Heart right ventricle (tissue), 16 donors: Measurements from ENCODE around the gene TFAP2E. TPM values are rescaled to one million over a fixed set of nuclear protein-coding genes. Genes with fewer than 3 reads are reported as not detected.

Experiments used
- ATAC-seq, 8 donors: fragments of 200-7000 bp; cut with Tn5 transposase; one replicate each; pipeline ENCODE4 v1.9.1; 2020; ENCODE audit warnings: mild to moderate bottlenecking in 8 of 8, moderate library complexity in 8 of 8, moderate number of reproducible peaks in 1 of 8
- DNase-seq, 2 donors: peaks; one replicate each; pipeline ENCODE4 v3.0.0-alpha.2; 2020
- H3K27ac ChIP-seq, 10 donors: fragments of 200-600 bp; sonication (generic) in 2 of 10; one replicate each; pipeline versions ENCODE4 v1.5.0 to v1.8.0; 2020 to 2022; ENCODE audit warnings: mild to moderate bottlenecking in 3 of 10
- H3K27me3 ChIP-seq, 7 donors: fragments of 200-600 bp; one replicate each; pipeline ENCODE4 v1.8.0; 2021 to 2022; ENCODE audit warnings: mild to moderate bottlenecking in 2 of 7
- H3K36me3 ChIP-seq, 9 donors: fragments of 200-600 bp; sonication (generic) in 1 of 9; one replicate each; pipeline versions ENCODE4 v1.5.0 to v1.8.0; 2020 to 2022; ENCODE audit warnings: mild to moderate bottlenecking in 2 of 9
- H3K4me1 ChIP-seq, 9 donors: fragments of 200-600 bp; sonication (generic) in 1 of 9; one replicate each; pipeline versions ENCODE4 v1.5.0 to v1.8.0; 2020 to 2022; ENCODE audit warnings: mild to moderate bottlenecking in 4 of 9
- H3K4me3 ChIP-seq, 10 donors: fragments of 200-600 bp; sonication (generic) in 2 of 10; one replicate each; pipeline versions ENCODE4 v1.5.0 to v1.8.0; 2020 to 2022; ENCODE audit warnings: mild to moderate bottlenecking in 7 of 10, moderate library complexity in 2 of 10
- H3K9me3 ChIP-seq, 11 donors: fragments of 200-600 bp in 10 of 11; sonication (generic) in 2 of 11; one replicate each; pipeline versions ENCODE4 v1.5.0 to v1.8.0; 2013 to 2022; ENCODE audit warnings: mild to moderate bottlenecking in 2 of 11, control low read depth in 1 of 11, moderate library complexity in 1 of 11
- CTCF ChIP-seq, 9 donors: fragments of 200-600 bp; sonication (generic) in 2 of 9; IDR thresholded peaks; one replicate each; pipeline versions ENCODE4 v1.5.0 to v1.8.0; 2021 to 2022; ENCODE audit warnings: antibody characterized with exemption in 9 of 9, mild to moderate bottlenecking in 5 of 9, moderate library complexity in 1 of 9
- WGBS, 2 donors: extraction: QIAGEN DNeasy Blood & Tissue Kit; methylation state at CpG; one replicate each; pipeline ENCODE4 v1.1.7; 2013; ENCODE audit warnings: inconsistent platforms in 1 of 2; 5-methylcytosine and 5-hydroxymethylcytosine counted together
- intact Hi-C, 10 donors: fragments of 100-400 bp; cut with DNase I; formaldehyde crosslinking; loops; one replicate each; pipeline versions ENCODE4 v1.11.1 to v1.14.2; 2022
- polyA plus RNA-seq, 2 donors: library from polyadenylated mRNA; stranded (reverse); fragments of 200-250 nt; gene quantifications; one replicate each; pipeline ENCODE4 v1.2.3, GENCODE V29; 2013
- total RNA-seq, 10 donors: library from RNA; stranded (reverse); fragmentation: NEBNext Ultra II Directional in 3 of 10; extraction: Animal tissue kit (Norgen Biotek cat#: 25700) in 3 of 10; gene quantifications; one replicate each; pipeline versions ENCODE4 v1.2.1 to v1.2.4, GENCODE V29; 2021 to 2023
- donor health status: Arrhythmogenic right ventricular cardiomyopathy.
- donor health status: ischemic (EF 13 %, LVEDD 7.1; RV severe dilation, severe dysfunction).
- donor health status: healthy with polysubstance abuse.
- donor health status: DM: no; HTN: yes; CAD: no.
- donor health status: DM: no; HTN: no; CAD: no.
- donor health status: ischemic (EF 25% LVEDD 6.9; RV normal size, moderate dysfunction).
- donor health status: ischemic (EF 25% LVEDD 5.7; RV mildly dilated, moderate dysfunction).
- donor health status: healthy.
- donor health status: DM: yes; HTN: yes; CAD: no.
- donor health status: Ischemic cardiomyopathy.
- donor health status: ischemic (EF 35%, LVEDD 5.7; RV mildly dilated, moderate dysfunction).
- donor health status: nonischemic (EF 11% LVEDD 7.7; RV severe dilation, severe dysfunction).
- donor health status: DM: yes; HTN: yes; CAD: no.
- donor health status: PGD.
- donor health status: ischemic (EF 29% LVEDD 5.4; RV normal size, mild dysfunction).
- donor health status: nonischemic (EF 23%, LVEDD 6.1; RV moderate dilation, normal function).

Gene TFAP2E
- total and polyA plus RNA-seq, 12 donors: 0.18 to 1.4 (median 0.40) TPM; not detected in 3

GRCh38 chr1:35637401-35637809 lies 64.3 kb downstream of the TFAP2E start:
- Histone ChIP-seq H3K36me3 (peaks cover 0 to 40% (median 35%) of the 10 kb centered on the region in 9 donors), H3K27me3 (no peaks in the 10 kb centered on the region), H3K9me3 (no peaks in the 10 kb centered on the region), H3K4me3 (peak overlapping the region in 8 of 10 donors; percentile 3 to 45 (median 29)), H3K27ac (peak overlapping the region in 9 of 10 donors; percentile 23 to 83 (median 54)), H3K4me1 (peaks cover 7 to 53% (median 46%) of the 10 kb centered on the region in 9 donors)
- intact Hi-C loops: loop anchor here in 1 of 10 donors (5.0 kb wide), 1 partner anchor 80 kb away; the partner anchor contains the start of gene C1orf216
- WGBS, 2 donors: 0% methylated on average over 1 of the region's 1 CpG
- no peak for ATAC-seq
- DNase-seq: no peak
- TF ChIP-seq CTCF (IDR thresholded peaks at IDR 0.05): no peak

- DNase-seq: no peak
- Histone ChIP-seq H3K27ac (peak overlapping the region; percentile 82 to 96 (median 88)), H3K4me1 (peaks cover 7 to 56% (median 46%) of the 10 kb centered on the region in 9 donors), H3K27me3 (peaks cover 0 to 26% (median 0%) of the 10 kb centered on the region in 7 donors), H3K36me3 (peaks cover 0 to 8% (median 3%) of the 10 kb centered on the region in 9 donors), H3K9me3 (no peaks in the 10 kb centered on the region), H3K4me3 (peak overlapping the region; percentile 65 to 95 (median 88))
- intact Hi-C loops: loop anchor here in 6 of 10 donors (2.0 to 10.0 kb wide), 4 partner anchors 63 to 78 kb away; partner anchors contain the start of gene C1orf216 (in 6 of the 6)
- TF ChIP-seq CTCF (IDR thresholded peaks at IDR 0.05): no peak
- 17 to 18% methylated on average over 29 of the region's 29 CpGs for WGBS, 2 donors
- ATAC-seq: no peak
These were observed 67.5 kb downstream of the TFAP2E start for GRCh38 chr1:35640380-35641232.

- 0% methylated on average over 43 of the region's 43 CpGs for WGBS, 2 donors
These were observed 68.2 kb downstream of the TFAP2E start, which contains the start of gene PSMB2 for GRCh38 chr1:35641233-35641866. Gene PSMB2, minus strand, starts transcription at chr1:35641526. Its CDS starts 94 bp downstream, at chr1:35641432.

More at GRCh38 chr1:35641233-35641866, 68.2 kb downstream of the TFAP2E start, which contains the start of gene PSMB2:
- intact Hi-C loops: loop anchor here in 6 of 10 donors (2.0 to 10.0 kb wide), 4 partner anchors 64 to 77 kb away; partner anchors contain the start of gene C1orf216 (in 6 of the 6)
- DNase-seq: peak; percentile 95
- H3K4me1 ChIP-seq: peaks cover 7 to 52% (median 45%) of the 10 kb centered on the region in 9 donors
- peaks cover 0 to under 1% (median 0%) of the 10 kb centered on the region in 9 donors for H3K36me3 ChIP-seq
- H3K27me3 ChIP-seq: peaks cover 0 to 29% (median 0%) of the 10 kb centered on the region in 7 donors
- peak within 1 kb of the TSS; percentile 65 to 95 (median 88) for H3K4me3 ChIP-seq
- no peaks in the 10 kb centered on the region for H3K9me3 ChIP-seq
- peak; percentile 97 to 99 (median 98) for ATAC-seq
- H3K27ac ChIP-seq: peak within 1 kb of the TSS; percentile 82 to 96 (median 88)
- no peak for TF ChIP-seq CTCF (IDR thresholded peaks at IDR 0.05)
